HG03066 (cell line): Measurements from ENCODE around the gene NDUFAF2.
"Not testable (repeated sequence)": the region's sequence is repeated elsewhere in the genome, so short reads cannot be mapped to it uniquely, and the experiment has no call there.

Experiments used
- ATAC-seq: cut with Tn5 transposase; IDR thresholded peaks from one replicate; pipeline ENCODE4 v1.9.1; 2021; ENCODE audit warnings: low read depth; ENCODE audit not compliant: unreplicated experiment

NDUFAF2 gene

DNA sequence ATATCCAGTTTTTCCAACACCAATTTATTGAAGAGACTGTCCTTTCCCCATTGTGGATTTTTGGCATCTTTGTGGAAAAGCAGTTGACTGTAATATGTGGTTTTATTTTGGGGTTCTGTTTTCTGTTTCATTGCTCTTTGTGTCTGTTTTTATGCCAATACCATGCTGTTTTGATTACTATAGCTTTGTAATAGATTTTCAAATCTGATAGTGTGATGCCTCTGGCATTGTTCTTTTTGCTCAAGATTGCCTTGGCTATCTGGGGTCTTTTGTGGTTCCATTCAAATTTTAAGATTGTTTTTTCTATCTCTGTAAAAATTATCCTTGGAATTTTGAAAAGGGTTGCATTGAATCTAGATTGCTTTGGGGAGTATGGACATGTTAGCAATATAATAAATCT, 99.5 kb downstream of the NDUFAF2 start:
- ATAC-seq, result no peak

DNA sequence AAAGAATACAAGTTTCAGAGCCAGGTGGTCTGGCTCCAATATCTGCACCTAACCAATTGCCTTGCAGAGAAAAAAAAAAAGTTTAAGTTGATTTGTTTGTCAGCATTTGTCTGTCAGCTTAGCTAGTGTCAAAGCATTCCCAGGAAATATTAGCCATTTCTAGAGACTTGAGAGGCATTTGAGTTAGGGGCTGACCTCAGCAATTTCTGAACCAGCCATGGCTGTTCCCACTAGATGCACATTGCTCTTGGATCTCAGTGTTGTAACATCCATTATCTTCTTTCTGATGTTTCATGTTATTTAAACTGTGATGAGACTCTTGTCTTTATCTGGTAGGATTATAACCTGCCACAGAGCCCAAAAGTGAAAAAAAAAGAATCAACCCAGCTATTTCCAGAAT, 102.3 kb downstream of the NDUFAF2 start:
- no peak for ATAC-seq

DNA sequence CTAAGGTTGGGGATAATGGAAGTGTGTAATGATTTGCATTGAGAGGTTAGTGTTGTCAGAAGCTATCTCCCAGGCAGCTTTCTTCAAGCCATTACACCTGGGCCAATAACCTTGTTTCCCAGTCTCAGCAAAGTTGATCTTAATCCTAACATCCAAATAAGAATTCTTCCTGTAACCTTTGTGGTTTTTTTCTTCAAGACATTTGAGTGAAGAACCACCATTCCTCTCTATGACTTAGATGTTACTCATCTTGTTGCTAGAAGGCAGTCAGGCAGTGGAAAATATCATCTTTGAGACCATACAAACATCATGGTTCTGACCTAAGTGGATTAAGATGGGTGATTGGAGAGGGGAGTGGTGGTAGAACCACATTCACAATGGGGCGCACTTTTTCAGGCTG, 103.5 kb downstream of the NDUFAF2 start:
- no peak for ATAC-seq

DNA sequence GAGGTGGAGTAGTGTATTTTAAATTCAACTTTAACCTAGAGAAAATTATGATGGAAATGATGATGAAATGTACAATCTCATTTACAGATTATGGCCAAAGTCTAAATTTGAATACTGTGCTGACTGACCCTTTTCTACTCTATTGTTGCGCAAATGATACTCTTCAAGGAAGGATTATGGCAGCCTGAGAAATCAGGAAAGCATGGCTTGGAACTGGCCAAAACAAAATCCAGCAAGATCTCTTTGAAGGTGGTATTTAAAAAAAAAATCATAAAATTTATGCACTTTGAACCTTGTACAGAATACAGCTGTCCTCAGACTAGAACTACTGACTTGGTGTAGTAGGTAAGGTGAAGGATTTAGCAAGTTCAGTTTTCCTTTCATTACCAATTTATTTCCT, 105.3 kb downstream of the NDUFAF2 start:
- ATAC-seq, result no peak

DNA sequence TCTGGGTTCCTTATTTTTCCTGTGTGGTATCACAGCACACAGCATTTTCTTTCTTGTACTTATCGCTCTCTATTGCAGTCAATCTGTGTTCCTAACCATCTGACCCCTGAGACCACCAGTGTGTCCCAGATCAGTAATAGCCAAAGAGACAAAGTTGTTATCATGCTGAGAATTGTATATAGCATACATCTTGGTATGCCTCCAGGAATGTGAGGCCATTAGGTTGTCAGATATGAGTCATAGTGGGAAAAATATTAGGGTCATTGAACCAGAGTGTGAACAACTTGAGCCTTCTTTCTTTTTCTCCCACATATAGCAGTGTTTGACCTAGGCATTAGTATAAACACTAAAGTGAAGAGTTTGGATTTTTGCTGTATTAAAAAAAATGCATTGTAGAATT, 106.3 kb downstream of the NDUFAF2 start:
- ATAC-seq, result no peak

DNA sequence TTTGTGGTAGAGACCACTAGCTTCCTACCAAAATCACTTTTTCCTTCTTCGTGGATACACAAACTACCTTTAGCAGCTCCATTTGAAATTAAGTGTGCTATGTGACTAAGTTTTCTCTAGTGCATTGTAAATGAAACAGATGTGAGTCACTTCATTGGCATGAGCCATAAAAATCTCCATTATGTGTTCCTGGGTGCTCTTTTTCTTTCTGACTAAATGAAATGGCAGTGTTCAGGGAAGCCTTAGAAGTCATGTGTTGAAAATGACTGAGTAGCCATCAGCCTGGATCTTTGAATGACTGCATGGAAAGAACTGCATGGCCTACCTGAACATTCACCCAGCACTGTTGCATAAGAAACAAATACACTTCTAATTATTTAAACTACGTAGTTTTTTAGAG, 107.9 kb downstream of the NDUFAF2 start:
- no peak for ATAC-seq

DNA sequence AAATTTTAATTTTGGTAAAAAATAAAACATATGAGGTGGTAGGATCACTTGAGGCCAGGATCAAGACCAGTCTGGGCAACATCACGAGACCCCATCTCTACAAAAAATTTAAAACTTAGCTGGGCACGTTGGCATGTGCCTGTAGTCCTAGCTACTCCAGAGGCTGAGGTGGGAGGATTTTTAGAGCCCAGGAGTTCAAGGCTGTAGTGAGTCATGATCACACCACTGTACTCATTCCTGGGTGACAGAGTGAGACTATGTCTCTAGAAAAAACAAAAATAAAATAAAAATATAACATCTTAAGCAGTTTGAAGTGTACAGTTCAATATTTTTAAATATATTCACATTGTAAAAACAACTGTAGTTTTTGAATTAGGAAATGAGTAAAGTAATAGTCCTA, 108.9 kb downstream of the NDUFAF2 start:
- ATAC-seq, result no peak

DNA sequence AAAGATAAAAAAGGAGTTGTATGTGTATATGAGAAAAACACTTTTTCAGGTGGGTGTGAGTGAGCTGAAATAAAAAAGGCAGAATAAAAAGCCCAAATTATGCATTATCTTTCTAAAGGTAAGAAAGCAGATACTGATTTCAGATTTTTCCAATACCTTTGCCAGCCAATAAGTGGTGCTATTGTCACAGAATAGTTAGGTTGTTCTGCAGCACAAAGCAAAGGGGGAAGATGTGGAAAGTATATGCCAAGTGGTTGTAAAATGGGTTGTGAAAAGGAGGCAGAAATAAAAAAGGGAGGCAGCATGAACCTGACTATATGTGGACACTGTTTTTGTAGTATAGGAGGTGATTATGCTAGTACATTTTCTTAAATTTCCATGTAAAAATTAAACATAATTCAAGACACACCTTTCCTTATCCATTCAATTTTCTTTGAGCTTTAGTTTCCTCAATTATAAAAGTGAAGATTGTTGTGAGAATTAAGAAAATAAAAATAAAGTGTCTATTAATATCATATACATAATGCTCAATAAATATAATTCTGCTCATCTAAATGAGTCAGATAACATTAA, 110.5 kb downstream of the NDUFAF2 start:
- no peak for ATAC-seq

DNA sequence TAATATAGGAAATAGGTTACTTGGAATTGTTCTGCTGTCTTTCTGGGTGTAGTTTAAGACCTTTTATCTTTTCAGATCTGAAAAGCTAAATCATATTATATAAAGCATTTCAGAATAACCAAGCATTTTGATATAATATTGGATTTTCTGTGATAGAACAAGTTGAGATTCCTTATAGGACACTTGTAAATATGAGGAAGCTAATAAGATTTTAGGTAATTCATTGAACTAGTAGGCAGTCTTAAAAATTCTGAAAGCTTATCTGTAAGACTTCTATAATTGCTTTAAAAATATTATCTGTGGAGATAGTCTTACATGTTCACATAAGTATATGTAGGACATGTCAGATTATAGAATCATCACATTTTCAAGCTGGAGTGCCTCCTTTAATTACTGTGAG, 114.5 kb downstream of the NDUFAF2 start:
- no peak for ATAC-seq

DNA sequence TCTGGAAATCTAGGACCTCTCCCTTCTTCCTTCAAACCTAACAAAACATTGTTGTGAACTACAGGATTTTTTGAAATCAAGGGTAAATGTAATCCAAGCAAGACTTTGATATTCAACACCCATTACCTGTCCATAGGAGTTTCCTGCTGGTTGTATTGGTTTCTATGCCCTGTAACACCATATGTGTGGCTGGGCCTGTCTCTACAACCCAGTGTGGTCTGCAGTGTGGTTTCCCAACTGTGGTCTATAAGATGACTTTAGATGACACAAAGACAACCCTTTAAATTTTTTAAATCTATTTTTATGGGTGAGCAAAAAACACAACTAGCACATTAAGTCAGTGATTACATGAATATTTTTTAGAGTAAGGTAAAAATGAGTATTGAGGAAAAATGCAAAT, 124.1 kb downstream of the NDUFAF2 start:
- no peak for ATAC-seq

DNA sequence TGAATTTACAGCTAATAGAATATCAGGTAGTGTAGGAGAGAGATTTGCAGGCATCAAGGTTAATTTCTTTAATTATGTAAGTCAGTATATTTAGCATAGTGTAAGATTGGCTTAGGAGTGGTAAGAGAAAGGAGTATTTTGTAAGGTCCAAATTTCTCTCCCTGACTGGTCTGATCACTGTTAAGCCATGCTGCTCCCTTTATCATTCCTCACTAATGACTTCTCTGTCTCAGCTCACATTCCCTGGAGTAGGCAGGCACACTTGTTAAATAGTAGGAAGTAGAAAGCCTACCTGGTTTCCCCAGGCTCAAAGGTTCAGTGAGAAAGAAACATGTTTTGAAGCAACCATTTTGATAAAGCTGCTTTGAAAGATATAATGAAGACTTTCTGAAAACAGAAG, 126.5 kb downstream of the NDUFAF2 start:
- ATAC-seq, result no peak

DNA sequence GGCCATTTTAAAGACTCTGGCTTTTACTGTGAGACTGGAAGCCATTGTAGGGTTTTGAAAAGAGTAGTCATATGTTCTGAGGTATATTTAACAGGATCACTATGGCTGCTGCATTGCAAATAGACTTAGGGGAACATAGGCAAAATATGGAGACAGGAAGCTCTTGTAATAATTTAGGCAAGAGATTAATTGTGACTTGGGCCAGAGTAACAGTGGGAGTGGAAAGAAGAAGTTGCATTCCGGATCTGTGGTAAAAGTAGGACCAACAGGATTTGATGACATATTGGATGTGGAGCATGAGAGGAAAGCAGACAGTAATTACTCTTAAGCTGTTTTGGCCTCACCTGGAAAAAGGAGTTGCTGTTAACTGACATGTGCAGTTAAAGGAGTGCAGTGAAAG, 131.6 kb downstream of the NDUFAF2 start:
- no peak for ATAC-seq

DNA sequence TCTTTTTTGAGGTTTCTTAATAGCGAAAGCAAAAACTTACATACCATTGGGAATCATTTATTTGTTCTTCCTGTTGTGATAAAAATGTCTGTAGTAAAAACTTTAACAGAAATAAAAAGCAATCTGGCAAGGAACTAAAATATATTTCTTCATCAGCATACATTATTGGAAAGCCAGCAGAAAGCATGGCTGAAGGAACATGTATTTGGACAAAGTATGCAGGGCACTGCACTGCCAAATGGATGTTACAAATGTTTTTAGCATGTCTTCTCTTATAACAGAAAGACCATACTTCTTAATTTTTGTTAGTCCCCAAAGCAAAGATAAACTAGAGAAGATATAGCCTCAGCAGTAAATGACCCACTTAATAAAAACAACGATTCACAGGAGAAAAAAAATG, 136.7 kb downstream of the NDUFAF2 start:
- ATAC-seq, result no peak

DNA sequence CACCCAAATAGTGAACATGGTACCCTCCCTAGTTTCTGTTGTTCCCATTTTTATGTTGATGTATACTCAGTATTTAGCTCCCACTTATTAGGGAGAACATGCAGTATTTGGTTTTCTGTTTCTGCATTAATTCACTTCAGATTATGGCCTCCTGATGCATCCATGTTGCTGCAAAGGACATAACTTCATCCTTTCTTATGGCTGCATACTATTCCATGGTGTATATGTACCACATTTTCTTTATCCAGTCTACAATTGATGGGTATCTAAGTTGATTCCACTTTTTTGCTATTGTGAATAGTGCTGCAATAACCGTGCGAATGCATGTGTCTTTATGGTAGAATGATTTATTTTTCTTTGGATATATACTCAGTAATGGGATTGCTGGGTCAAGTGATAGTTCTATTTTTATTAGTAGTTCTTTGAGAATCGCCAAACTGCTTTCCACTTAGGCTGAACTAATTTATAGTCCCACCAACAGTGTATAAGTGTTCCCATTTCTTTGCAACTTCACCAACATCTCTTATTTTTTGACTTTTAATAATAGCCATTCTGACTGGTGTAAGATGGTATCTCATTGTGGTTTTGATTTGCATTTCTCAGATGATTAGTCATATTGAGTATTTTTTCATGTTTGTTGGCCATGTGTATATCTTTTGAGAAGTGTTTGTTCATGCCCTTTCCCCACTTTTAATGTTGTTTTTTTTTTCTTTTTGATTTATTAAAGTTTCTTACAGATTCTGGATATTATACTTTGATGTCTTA, 137.7 kb downstream of the NDUFAF2 start:
- no peak for ATAC-seq

DNA sequence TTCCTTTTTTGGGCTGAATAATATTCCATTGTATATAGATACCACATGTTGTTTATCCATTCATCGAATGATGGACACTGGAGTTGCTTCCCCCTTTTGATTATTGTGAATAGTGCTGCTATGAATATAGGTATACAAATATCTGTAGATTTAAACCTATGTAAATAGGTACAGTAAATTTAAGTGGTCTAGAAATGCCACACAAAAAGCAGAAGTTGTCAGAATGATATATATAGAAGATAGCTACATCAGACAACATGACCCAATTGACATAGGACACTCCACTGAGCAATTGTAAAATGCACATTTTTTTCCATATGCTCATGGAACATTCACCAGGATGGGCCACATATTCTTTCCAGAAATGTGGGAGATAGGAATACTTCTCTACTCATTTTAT, 139.7 kb downstream of the NDUFAF2 start:
- ATAC-seq, result no peak

DNA sequence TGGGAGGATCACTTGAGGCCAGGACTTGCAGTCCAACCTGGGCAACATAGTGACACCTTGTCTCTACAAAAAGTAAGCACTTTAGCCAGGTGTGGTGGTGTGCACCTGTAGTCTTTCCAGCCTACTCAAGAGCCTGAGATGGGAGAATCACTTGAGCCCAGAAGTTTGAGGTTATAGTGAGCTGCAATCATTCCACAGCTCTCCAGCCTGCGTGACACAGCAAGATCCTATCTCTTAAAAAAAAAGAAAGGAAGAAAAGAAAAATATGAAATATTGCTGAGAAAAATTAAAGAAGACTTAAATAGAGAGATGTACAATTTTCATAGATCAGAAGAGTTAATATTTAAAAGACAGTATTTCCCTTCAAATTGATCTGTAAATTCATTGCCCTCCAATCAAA, 140.9 kb downstream of the NDUFAF2 start:
- no peak for ATAC-seq

DNA sequence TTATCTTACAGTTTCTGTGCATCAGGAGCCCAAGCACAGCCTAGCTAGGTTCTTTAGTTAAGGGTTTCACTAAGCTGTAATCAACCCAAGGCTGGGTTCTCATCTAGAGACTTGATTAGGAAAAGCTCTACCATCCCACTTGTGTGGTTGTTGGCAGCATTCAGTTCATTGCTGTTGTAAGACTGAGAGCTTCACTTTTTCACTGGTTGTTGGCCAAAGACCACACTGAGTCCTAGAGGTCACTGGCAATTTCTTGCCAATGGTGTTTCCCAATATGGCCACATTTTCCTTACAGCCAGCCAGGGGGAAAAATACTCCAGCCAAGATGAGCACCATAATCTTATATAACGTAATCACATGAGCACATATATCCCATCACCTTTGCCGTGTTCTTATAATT, 142.9 kb downstream of the NDUFAF2 start:
- ATAC-seq, result no peak

DNA sequence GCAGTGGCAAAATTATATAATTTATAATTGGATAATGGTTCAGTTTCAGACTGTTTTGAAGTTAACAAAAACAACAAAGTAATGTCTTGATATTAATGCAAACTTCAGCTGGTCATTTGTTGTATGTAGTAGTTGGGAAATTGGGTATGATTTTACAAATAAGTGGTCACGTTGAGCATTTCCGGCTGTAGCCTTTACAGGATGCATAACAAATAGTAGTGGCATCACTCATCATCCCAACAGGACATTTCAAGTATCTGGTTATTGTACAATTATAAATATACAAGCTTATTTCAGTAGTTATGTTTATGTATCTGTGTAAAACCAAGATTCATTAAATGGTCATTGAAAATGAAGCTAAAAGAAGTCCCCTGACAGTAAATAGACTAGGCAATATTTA, 144.3 kb downstream of the NDUFAF2 start:
- ATAC-seq, result no peak

DNA sequence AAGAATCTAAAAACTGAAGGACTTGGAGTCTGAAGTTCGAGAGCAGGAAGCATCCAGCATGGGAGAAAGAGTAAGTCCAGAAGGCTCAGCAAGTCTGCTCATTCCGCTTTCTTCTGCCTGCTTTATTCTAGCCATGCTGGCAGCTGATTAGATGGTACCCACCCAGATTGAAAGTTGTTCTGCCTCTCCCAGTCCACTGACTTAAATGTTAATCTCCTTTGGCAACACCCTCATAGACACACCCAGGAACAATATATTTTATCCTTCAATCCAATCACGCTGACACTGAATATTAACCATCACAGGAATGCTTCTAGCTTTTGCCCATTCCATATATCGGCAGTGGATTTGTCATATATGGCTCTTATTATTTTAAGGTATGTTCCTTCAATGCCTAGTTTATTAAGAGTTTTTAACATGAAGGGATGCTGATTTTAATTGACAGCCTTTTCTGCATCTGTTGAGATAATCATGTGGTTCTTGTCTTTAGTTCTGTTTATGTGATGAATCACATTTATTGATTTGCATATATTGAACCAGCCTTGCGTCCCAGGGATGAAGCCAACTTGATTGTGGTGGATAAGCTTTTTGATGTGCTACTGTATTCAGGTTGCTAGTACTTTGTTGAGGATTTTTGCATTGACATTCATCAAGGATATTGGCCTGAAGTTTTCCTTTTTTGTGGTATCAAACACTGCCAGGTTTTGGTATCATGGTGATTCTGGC, 148.2 kb downstream of the NDUFAF2 start:
- not testable (repeated sequence) for ATAC-seq

DNA sequence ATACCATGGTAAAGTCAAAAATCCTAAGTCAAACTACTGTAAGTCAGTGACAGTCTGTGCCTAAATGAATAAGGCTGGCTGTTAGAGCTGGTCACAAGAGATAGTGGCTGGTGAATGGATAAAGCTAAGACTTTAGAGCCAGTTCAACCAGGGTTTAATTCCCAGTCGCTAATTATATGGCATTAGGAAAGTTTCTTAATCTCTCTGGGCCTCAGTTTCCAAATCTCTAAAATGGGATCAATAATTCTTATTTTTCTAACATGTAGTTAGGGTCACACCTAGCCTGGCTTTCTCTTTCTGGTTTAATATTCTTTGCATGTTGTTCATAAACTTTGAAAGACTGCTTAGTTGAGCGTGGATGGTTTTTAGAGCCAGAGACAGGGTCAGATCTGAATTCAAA, 152.5 kb downstream of the NDUFAF2 start:
- ATAC-seq, result no peak

DNA sequence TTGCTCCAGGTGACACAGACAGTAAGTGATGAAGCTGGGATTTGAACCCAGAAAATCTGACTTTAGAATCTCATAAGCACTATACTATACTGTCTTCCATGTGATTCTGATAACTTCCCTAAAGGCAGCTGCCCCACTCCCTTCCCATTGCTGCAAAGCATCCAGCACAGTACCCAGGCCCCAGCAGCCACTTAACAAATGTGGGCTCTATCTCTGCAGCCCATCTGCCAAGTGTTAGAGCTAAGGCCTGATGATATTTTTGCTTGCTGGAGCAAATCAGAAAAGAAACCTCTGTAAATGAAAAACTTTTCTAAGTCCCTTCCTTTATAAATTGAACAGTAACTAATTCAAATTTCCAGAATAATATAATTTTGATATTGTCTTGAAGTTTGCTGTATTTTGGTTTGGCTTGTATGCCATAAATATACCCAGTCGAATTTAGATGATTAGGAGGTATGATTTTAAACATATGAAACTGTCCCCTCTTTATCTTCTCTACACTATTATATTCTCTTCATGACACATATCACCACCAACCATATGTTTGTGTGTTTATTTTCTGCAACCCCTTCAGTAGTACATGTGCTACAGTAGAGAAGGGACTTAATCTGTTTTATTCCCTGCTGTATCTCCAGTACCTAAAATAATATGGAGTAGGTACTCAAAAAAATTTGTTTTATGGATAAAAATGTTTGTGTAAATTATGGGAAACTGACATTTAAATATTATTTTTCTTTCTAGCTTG, 153.4 kb downstream of the NDUFAF2 start:
- no peak for ATAC-seq
